Osteoblast (primary cell): ENCODE data around the gene TBL1X. TPM values are rescaled to one million over a fixed set of nuclear protein-coding genes. Genes with fewer than 3 reads are reported as not detected.

Experiments used
- DNase-seq: peaks from one replicate; pipeline ENCODE4 v3.0.0; 2011; ENCODE audit warnings: low spot score, mixed read lengths; ENCODE audit not compliant: insufficient read length; ENCODE audit errors: missing footprints
- H2AFZ ChIP-seq: 2 replicates; pipeline ENCODE4 v1.6.0; 2011; ENCODE audit warnings: mild to moderate bottlenecking, low read length
- H3K27ac ChIP-seq: 2 replicates; pipeline ENCODE4 v1.5.1; 2011; ENCODE audit warnings: mild to moderate bottlenecking, low read depth, low read length, moderate library complexity
- H3K27me3 ChIP-seq: 2 replicates; pipeline ENCODE4 v1.6.0; 2012; ENCODE audit warnings: mild to moderate bottlenecking, control low read depth, inconsistent platforms, low read length, moderate library complexity; ENCODE audit not compliant: insufficient read depth
- H3K36me3 ChIP-seq: 2 replicates; pipeline ENCODE4 v1.5.1; 2011; ENCODE audit warnings: mild to moderate bottlenecking, low read length, control low read depth, moderate library complexity; ENCODE audit not compliant: insufficient read depth
- H3K4me1 ChIP-seq: 2 replicates; pipeline ENCODE4 v1.5.1; 2011; ENCODE audit warnings: mild to moderate bottlenecking, low read length, control low read depth, moderate library complexity; ENCODE audit not compliant: insufficient read depth
- H3K4me2 ChIP-seq: 2 replicates; pipeline ENCODE4 v1.6.0; 2011; ENCODE audit warnings: mild to moderate bottlenecking, low read length; ENCODE audit not compliant: insufficient read depth
- H3K4me3 ChIP-seq: fragments of 200-600 bp; sonication (generic); 3 replicates; pipeline ENCODE4 v1.5.1; 2012; ENCODE audit warnings: mild to moderate bottlenecking, low read length, inconsistent platforms; ENCODE audit not compliant: insufficient read depth
- H3K79me2 ChIP-seq: 2 replicates; pipeline ENCODE4 v1.6.0; 2012; ENCODE audit warnings: mild to moderate bottlenecking, low read length, control low read depth, inconsistent platforms; ENCODE audit not compliant: insufficient read depth
- H3K9me3 ChIP-seq: 2 replicates; pipeline ENCODE4 v1.5.1; 2011; ENCODE audit warnings: low read depth, low read length, control low read depth
- H4K20me1 ChIP-seq: 2 replicates; pipeline ENCODE4 v1.6.0; 2012; ENCODE audit warnings: mild to moderate bottlenecking, low read length, control low read depth; ENCODE audit not compliant: insufficient read depth
- CTCF ChIP-seq: IDR thresholded peaks from 2 replicates; pipeline ENCODE4 v1.5.1; 2011; ENCODE audit warnings: mild to moderate bottlenecking, low read depth, low read length, moderate library complexity; ENCODE audit errors: extremely low read depth
- total RNA-seq: library from RNA; depleted of rRNA; stranded (reverse); fragments of >200 nt; gene quantifications from 2 replicates; pipeline ENCODE4 v1.2.3, GENCODE V29; 2012

TBL1X gene
- total RNA-seq = 15.2 and 16.2 TPM in 2 replicates

GRCh38 chrX:9464435-9465371, at the start of gene TBL1X:
TBL1X (plus strand) TSS chrX:9465058; CDS start chrX:9653587, 188,529 bp downstream.
- peak; percentile 82 for DNase-seq
- Histone ChIP-seq H3K27ac (no peak within 1 kb of the TSS), H3K4me2 (peak within 1 kb of the TSS; percentile 63)

GRCh38 chrX:9416562-9417348, 48.1 kb upstream of the TBL1X start:
- no peak overlapping the region for H3K27ac ChIP-seq
- no peak for DNase-seq
- H3K4me1 ChIP-seq = no peaks in the 10 kb centered on the region
- no peak overlapping the region for H2AFZ ChIP-seq
- H3K9me3 ChIP-seq = peaks cover under 1% of the 10 kb centered on the region
- TF ChIP-seq CTCF = no peak
- no peaks in the 10 kb centered on the region for H4K20me1 ChIP-seq
- no peaks in the 10 kb centered on the region for H3K27me3 ChIP-seq
- H3K4me3 ChIP-seq = no peak overlapping the region
- H3K36me3 ChIP-seq = no peaks in the 10 kb centered on the region
- no peaks in the 10 kb centered on the region for H3K79me2 ChIP-seq
- no peak overlapping the region for H3K4me2 ChIP-seq

More at GRCh38 chrX:9464435-9465371, at the start of gene TBL1X:
- Histone ChIP-seq H3K9me3 (no peaks in the 10 kb centered on the region), H3K27me3 (no peaks in the 10 kb centered on the region), H4K20me1 (no peaks in the 10 kb centered on the region), H3K4me3 (peak within 1 kb of the TSS; percentile 70), H2AFZ (no peak within 1 kb of the TSS), H3K4me1 (peaks cover 4% of the 10 kb centered on the region), H3K36me3 (no peaks in the 10 kb centered on the region), H3K79me2 (peaks cover 23% of the 10 kb centered on the region)
- TF ChIP-seq CTCF = no peak

DNA sequence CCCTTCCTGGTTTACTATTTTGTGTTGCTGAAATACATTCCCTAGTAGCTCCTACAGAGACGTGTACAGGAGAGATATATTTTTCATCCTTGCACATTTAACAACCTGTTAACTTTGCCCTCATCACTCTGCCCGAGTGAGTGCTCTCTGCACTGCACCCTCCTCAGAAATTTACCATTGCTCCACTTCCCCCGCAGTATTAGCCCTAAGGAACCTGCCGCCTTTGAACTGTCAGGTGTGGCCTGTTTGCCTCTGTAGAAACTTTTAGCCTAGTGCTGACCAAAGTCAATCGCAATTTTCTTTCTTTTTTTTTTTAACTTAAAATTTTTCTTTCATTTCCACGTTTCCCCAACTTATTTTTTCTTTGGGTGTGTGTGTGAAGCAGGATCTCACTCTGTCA, 46.6 kb upstream of the TBL1X start:
- no peaks in the 10 kb centered on the region for H3K79me2 ChIP-seq
- no peak for TF ChIP-seq CTCF
- H3K27ac ChIP-seq = no peak overlapping the region
- no peak overlapping the region for H3K4me2 ChIP-seq
- H3K27me3 ChIP-seq = no peaks in the 10 kb centered on the region
- H3K9me3 ChIP-seq = no peaks in the 10 kb centered on the region
- H3K36me3 ChIP-seq = no peaks in the 10 kb centered on the region
- no peaks in the 10 kb centered on the region for H4K20me1 ChIP-seq
- no peak overlapping the region for H3K4me3 ChIP-seq
- H3K4me1 ChIP-seq = no peaks in the 10 kb centered on the region
- no peak overlapping the region for H2AFZ ChIP-seq
- DNase-seq = no peak
